ENCODE measurements around the gene GLI1. TPM values are rescaled to one million over a fixed set of nuclear protein-coding genes. Genes with fewer than 3 reads are reported as not detected.

GLI1 gene
- total RNA-seq, 2 experiments from 2014 or later, result 4.6 to 6.5 TPM

- no peak overlapping the region for H3K4me3 ChIP-seq (ENCODE audit: low read depth, low read length, poor library complexity, severe bottlenecking)
- H2AFZ ChIP-seq (ENCODE audit: low read length), result no peak overlapping the region
- no peaks in the 10 kb centered on the region for H3K9me2 ChIP-seq (ENCODE audit: insufficient read depth, low read length)
- H3K4me1 ChIP-seq (ENCODE audit: insufficient read depth, low read length, poor library complexity, severe bottlenecking), result no peaks in the 10 kb centered on the region
- ChIA-PET CTCF (ENCODE audit: unreplicated experiment) (no interaction called here), POLR2A (no interaction called here)
- H3K9me3 ChIP-seq (ENCODE audit: low read length), result no peaks in the 10 kb centered on the region
- TF ChIP-seq CTCF (conservative IDR thresholded peaks at IDR 0.05; ENCODE audit: low read length), result no peak
- TF ChIP-seq EZH2phosphoT487 (IDR thresholded peaks at IDR 0.05; ENCODE audit: borderline replicate concordance, low read depth, low read length), result no peak
- no peaks in the 10 kb centered on the region for H4K20me1 ChIP-seq (ENCODE audit: insufficient read depth, low read length)
- no peak overlapping the region for H3K4me2 ChIP-seq (ENCODE audit: low read length)
- intact Hi-C loops (cut with micrococcal nuclease; ENCODE audit: unreplicated experiment), result no loop called here
- H3K36me3 ChIP-seq (ENCODE audit: insufficient read depth, low read length), result peaks cover 55% of the 10 kb centered on the region
- no peak for DNase-seq (ENCODE audit: low spot score)
- no peaks in the 10 kb centered on the region for H3K79me2 ChIP-seq (ENCODE audit: insufficient read depth, low read depth, low read length)
- no TSS peak for BruUV-seq (replicated peaks)
- no peak overlapping the region for H3K27ac ChIP-seq (ENCODE audit: low read depth, low read length, poor library complexity, severe bottlenecking)
Observed at GRCh38 chr12:57469296-57470164, 9.9 kb downstream of the GLI1 start.

GRCh38 chr12:57470286-57470969 is 10.8 kb downstream of the GLI1 start:
- Histone ChIP-seq H3K79me2 (ENCODE audit: insufficient read depth, low read depth, low read length) (no peaks in the 10 kb centered on the region), H3K4me3 (ENCODE audit: low read depth, low read length, poor library complexity, severe bottlenecking) (no peak overlapping the region), H3K9me2 (ENCODE audit: insufficient read depth, low read length) (no peaks in the 10 kb centered on the region), H3K27ac (ENCODE audit: low read depth, low read length, poor library complexity, severe bottlenecking) (no peak overlapping the region), H2AFZ (ENCODE audit: low read length) (no peak overlapping the region), H3K9me3 (ENCODE audit: low read length) (no peaks in the 10 kb centered on the region), H4K20me1 (ENCODE audit: insufficient read depth, low read length) (no peaks in the 10 kb centered on the region), H3K36me3 (ENCODE audit: insufficient read depth, low read length) (peaks cover 64% of the 10 kb centered on the region), H3K4me1 (ENCODE audit: insufficient read depth, low read length, poor library complexity, severe bottlenecking) (no peaks in the 10 kb centered on the region), H3K4me2 (ENCODE audit: low read length) (no peak overlapping the region)
- no TSS peak for BruUV-seq (replicated peaks)
- DNase-seq (ENCODE audit: low spot score), result no peak
- TF ChIP-seq CTCF (conservative IDR thresholded peaks at IDR 0.05; ENCODE audit: low read length), result no peak
- no peak for TF ChIP-seq EZH2phosphoT487 (IDR thresholded peaks at IDR 0.05; ENCODE audit: borderline replicate concordance, low read depth, low read length)
- POLR2A ChIA-PET, result interaction anchor here (0.5 kb wide), 1 partner anchor 22 kb away, joined by 3 read pairs; no protein-coding TSS in a partner anchor
- CTCF ChIA-PET (ENCODE audit: unreplicated experiment), result no interaction called here
- intact Hi-C loops (cut with micrococcal nuclease; ENCODE audit: unreplicated experiment), result no loop called here
